NCI-H2227 (cell line): ENCODE data around the gene LRP1-AS.

Source experiments
- DNase-seq: peaks from one replicate; lab custom pipeline; 2025; ENCODE audit not compliant: unreplicated experiment; lab: John Stamatoyannopoulos, UW

Gene LRP1-AS

GRCh38 chr12:57101892-57102695, 45.3 kb downstream of the LRP1-AS start:
- DNase-seq = no peak

- no peak for DNase-seq
Measured at GRCh38 chr12:57099766-57100165, 47.7 kb downstream of the LRP1-AS start.

GRCh38 chr12:57099047-57099714, 48.2 kb downstream of the LRP1-AS start:
- DNase-seq = no peak

GRCh38 chr12:57098546-57098945, 48.9 kb downstream of the LRP1-AS start:
- DNase-seq = no peak

- DNase-seq = no peak
Measured at GRCh38 chr12:57097554-57097835, 49.9 kb downstream of the LRP1-AS start.

GRCh38 chr12:57096748-57097553, 50.5 kb downstream of the LRP1-AS start:
- no peak for DNase-seq

GRCh38 chr12:57096099-57096572, 51.3 kb downstream of the LRP1-AS start:
- peak; percentile 65 for DNase-seq

GRCh38 chr12:57095440-57095839, 52.0 kb downstream of the LRP1-AS start:
- no peak for DNase-seq
